SK-N-SH treated with all-trans-retinoic acid at 6 μM for 48 hours (cell line): Measurements from ENCODE around the gene NAPB.

ENCODE experiments used
- ATAC-seq: fragments of 200-7000 bp; cut with Tn5 transposase; 3 replicates; pipeline ENCODE4 v1.9.1; 2020; ENCODE audit warnings: mild to moderate bottlenecking, moderate library complexity
- ARNTL ChIP-seq: fragments of 450-650 bp; formaldehyde crosslinking; IDR thresholded peaks from 2 replicates; pipeline ENCODE4 v1.5.0; 2020; ENCODE audit warnings: low read depth, mild to moderate bottlenecking, moderate library complexity, borderline replicate concordance
- BACH2 ChIP-seq: fragments of 250-450 bp; sonication (Bioruptor Pico); IDR thresholded peaks from 2 replicates; pipeline ENCODE4 v1.9.0; 2021; ENCODE audit warnings: mild to moderate bottlenecking, borderline replicate concordance
- GLIS3 ChIP-seq: fragments of 250-450 bp; sonication (Bioruptor Pico); IDR thresholded peaks from 2 replicates; pipeline ENCODE4 v1.5.0; 2020; ENCODE audit warnings: mild to moderate bottlenecking, moderate library complexity
- OSR1 ChIP-seq: fragments of 250-450 bp; sonication (Bioruptor Pico); IDR thresholded peaks from 2 replicates; pipeline ENCODE4 v1.8.0; 2022; ENCODE audit warnings: moderate library complexity, mild to moderate bottlenecking, inconsistent platforms
- PPARA ChIP-seq: fragments of 250-450 bp; sonication (Bioruptor Pico); IDR thresholded peaks from 2 replicates; pipeline ENCODE4 v1.5.0; 2020; ENCODE audit warnings: mild to moderate bottlenecking, borderline replicate concordance
- RARB ChIP-seq: fragments of 250-450 bp; sonication (Bioruptor Pico); IDR thresholded peaks from 2 replicates; pipeline ENCODE4 v1.8.0; 2021; ENCODE audit warnings: mild to moderate bottlenecking, moderate library complexity
- SNAI2 ChIP-seq: fragments of 250-450 bp; sonication (Bioruptor Pico); IDR thresholded peaks from 2 replicates; pipeline ENCODE4 v1.5.0; 2020; ENCODE audit warnings: mild to moderate bottlenecking, moderate library complexity
- TCF4 ChIP-seq: fragments of 250-450 bp; sonication (Bioruptor Pico); IDR thresholded peaks from 2 replicates; pipeline ENCODE4 v1.8.0; 2021; ENCODE audit warnings: mild to moderate bottlenecking, moderate library complexity, borderline replicate concordance
- TOX ChIP-seq: fragments of 250-450 bp; sonication (Bioruptor Pico); IDR thresholded peaks from 2 replicates; pipeline ENCODE4 v1.8.0; 2021; ENCODE audit warnings: mild to moderate bottlenecking, moderate library complexity, borderline replicate concordance
- ZC3H10 ChIP-seq: fragments of 250-450 bp; sonication (Bioruptor Pico); IDR thresholded peaks from 2 replicates; pipeline ENCODE4 v1.5.1; 2021; ENCODE audit warnings: mild to moderate bottlenecking, moderate library complexity
- ZFP3 ChIP-seq: fragments of 250-450 bp; sonication (Bioruptor Pico); IDR thresholded peaks from 2 replicates; pipeline ENCODE4 v1.5.0; 2020; ENCODE audit warnings: mild to moderate bottlenecking, moderate library complexity
- ZFP30 ChIP-seq: fragments of 450-650 bp; formaldehyde crosslinking; IDR thresholded peaks from 2 replicates; pipeline ENCODE4 v1.5.0; 2022; ENCODE audit warnings: mild to moderate bottlenecking, moderate library complexity
- ZNF565 ChIP-seq: fragments of 450-650 bp; formaldehyde crosslinking; conservative IDR thresholded peaks from 2 replicates; pipeline ENCODE4 v1.5.0; 2020; ENCODE audit warnings: low read depth, mild to moderate bottlenecking, moderate library complexity
- ZNF70 ChIP-seq: fragments of 450-650 bp; formaldehyde crosslinking; IDR thresholded peaks from 2 replicates; pipeline ENCODE4 v1.5.0; 2020; ENCODE audit warnings: mild to moderate bottlenecking, moderate library complexity
- ZNF8 ChIP-seq: fragments of 450-650 bp; formaldehyde crosslinking; IDR thresholded peaks from 2 replicates; pipeline ENCODE4 v1.5.0; 2020; ENCODE audit warnings: mild to moderate bottlenecking, moderate library complexity
- TF ChIP-seq, protein P1 (sequence below): fragments of 250-450 bp; sonication (Bioruptor Pico); IDR thresholded peaks from 2 replicates; pipeline ENCODE4 v1.8.0; 2020; ENCODE audit warnings: mild to moderate bottlenecking, moderate library complexity, borderline replicate concordance
- TF ChIP-seq, protein P2 (sequence below): fragments of 250-450 bp; sonication (Bioruptor Pico); IDR thresholded peaks from 2 replicates; pipeline ENCODE4 v1.8.0; 2021; ENCODE audit warnings: low read depth, mild to moderate bottlenecking, moderate library complexity, borderline replicate concordance
- TF ChIP-seq, protein P3 (sequence below): fragments of 250-450 bp; sonication (Bioruptor Pico); IDR thresholded peaks from 2 replicates; pipeline ENCODE4 v1.5.1; 2021; ENCODE audit warnings: mild to moderate bottlenecking, moderate library complexity

Gene NAPB

DNA sequence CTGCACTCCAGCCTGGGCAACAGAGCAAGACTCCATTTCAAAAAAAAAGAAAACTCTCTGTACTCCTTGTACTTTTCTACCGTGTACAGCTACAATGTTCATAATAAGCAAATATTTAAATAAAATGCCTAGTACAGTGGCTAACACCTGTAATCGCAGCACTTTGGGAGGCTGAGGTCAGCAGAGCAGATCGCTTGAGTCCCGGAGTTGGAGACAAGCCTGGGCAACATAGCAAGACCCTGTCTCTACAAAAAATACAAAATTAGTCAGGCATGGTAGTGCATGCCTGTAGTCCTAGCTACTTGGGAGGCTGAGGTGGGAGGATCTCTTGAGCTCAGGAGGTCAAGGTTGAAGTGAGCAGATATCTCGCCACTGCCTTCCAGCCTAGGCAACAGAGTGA, 5.7 kb downstream of the NAPB start (continued):
- no peak for TF ChIP-seq ZNF8 (CRISPR knock-in tag)
- TF ChIP-seq, protein P1, sequence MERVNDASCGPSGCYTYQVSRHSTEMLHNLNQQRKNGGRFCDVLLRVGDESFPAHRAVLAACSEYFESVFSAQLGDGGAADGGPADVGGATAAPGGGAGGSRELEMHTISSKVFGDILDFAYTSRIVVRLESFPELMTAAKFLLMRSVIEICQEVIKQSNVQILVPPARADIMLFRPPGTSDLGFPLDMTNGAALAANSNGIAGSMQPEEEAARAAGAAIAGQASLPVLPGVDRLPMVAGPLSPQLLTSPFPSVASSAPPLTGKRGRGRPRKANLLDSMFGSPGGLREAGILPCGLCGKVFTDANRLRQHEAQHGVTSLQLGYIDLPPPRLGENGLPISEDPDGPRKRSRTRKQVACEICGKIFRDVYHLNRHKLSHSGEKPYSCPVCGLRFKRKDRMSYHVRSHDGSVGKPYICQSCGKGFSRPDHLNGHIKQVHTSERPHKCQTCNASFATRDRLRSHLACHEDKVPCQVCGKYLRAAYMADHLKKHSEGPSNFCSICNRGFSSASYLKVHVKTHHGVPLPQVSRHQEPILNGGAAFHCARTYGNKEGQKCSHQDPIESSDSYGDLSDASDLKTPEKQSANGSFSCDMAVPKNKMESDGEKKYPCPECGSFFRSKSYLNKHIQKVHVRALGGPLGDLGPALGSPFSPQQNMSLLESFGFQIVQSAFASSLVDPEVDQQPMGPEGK (CRISPR knock-in tag): no peak
- no peak for TF ChIP-seq ZNF70 (CRISPR knock-in tag)
- TF ChIP-seq, protein P2, sequence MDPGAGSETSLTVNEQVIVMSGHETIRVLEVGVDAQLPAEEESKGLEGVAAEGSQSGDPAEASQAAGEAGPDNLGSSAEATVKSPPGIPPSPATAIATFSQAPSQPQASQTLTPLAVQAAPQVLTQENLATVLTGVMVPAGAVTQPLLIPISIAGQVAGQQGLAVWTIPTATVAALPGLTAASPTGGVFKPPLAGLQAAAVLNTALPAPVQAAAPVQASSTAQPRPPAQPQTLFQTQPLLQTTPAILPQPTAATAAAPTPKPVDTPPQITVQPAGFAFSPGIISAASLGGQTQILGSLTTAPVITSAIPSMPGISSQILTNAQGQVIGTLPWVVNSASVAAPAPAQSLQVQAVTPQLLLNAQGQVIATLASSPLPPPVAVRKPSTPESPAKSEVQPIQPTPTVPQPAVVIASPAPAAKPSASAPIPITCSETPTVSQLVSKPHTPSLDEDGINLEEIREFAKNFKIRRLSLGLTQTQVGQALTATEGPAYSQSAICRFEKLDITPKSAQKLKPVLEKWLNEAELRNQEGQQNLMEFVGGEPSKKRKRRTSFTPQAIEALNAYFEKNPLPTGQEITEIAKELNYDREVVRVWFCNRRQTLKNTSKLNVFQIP (CRISPR knock-in tag): no peak
- TF ChIP-seq, all 23 proteins: peak for 0

DNA sequence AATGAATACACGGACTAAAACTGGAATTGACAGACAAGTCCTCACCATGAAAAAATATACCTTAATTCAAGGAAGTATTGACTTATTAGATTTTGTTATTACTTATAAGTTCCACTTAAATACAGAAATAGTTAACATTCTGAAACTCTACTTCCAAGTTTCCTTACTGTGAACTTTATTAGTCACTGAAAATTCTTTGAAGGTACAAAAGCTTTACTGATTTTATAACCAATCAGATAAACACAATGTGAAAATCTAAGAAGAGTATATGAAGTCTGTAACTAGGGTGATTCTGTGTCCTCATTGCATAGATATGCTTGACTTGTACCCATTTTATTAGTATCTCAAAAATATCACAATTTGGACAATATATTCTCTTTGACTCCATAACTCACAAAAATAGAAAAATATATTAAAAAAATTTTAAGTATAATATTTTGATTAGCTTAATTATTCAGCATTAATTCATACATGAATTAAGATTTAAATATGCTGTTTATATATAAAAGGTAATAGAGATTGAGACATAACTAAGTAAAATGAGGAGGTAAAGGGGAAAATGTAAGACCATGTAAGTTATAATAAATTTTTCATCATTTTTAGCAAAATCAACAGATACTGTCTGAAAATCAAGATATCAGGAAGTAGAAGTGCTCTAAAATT, 6.6 kb downstream of the NAPB start:
- ATAC-seq: no peak
- TF ChIP-seq ARNTL (no peak), ZNF565 (no peak), BACH2 (CRISPR knock-in tag) (no peak), OSR1 (CRISPR knock-in tag) (no peak), TOX (CRISPR knock-in tag) (no peak), ZFP3 (no peak), RARB (CRISPR knock-in tag) (no peak), GLIS3 (CRISPR knock-in tag) (no peak), TCF4 (CRISPR knock-in tag) (no peak), ZC3H10 (CRISPR knock-in tag) (no peak), SNAI2 (CRISPR knock-in tag) (no peak)
- TF ChIP-seq, protein P2 (CRISPR knock-in tag): no peak
- TF ChIP-seq, protein P1 (CRISPR knock-in tag): no peak

DNA sequence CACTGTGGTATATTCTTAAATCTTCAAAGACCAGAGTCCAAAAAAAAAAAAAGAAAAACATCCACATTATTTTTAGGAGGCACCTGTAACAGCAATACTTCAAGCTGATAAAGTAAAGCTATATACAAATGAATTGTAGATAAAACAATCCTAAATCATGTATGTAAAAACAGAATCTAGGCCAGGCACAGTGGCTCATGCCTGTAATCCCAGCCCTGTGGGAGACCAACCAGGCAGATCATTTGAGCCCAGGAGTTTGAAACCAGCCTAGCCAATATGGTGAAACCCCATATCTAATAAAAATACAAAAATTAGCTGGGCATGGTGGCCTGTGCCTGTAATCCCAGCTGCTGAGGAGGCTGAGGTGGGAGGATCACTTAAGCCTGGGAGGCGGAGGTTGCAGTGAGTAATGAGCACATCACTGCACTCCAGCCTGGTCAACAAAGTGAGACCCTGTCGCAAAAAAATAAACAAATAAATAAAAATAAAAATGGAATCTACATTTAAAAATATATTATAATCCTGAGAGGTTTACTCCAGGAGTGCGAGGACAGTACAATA, 7.3 kb downstream of the NAPB start:
- no peak for ATAC-seq
- TF ChIP-seq, protein P2 (CRISPR knock-in tag): no peak
- TF ChIP-seq GLIS3 (CRISPR knock-in tag) (no peak), PPARA (no peak), BACH2 (CRISPR knock-in tag) (no peak)

DNA sequence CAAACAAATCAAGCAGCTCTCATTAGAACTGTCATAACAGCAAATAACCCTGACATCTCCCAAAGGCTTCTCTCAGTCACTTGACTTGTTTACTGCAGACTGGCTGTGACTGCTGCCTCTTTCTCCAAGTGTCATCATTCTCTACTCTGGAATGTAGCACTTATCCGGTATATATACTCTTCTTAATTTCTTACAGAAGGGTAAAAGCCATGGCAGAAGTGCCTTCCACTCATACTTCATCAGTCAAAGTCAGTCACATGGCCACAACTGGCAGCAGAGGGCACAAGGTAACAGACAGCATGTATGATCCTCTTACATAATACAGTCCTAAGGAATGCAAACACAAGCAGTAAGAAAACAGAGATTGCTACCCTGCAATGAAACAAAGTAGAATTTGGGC, 9.3 kb downstream of the NAPB start:
- peak; percentile 60 for ATAC-seq
- no peak for TF ChIP-seq ZNF565
- TF ChIP-seq ZNF8 (CRISPR knock-in tag): no peak
- TF ChIP-seq ZFP30 (CRISPR knock-in tag): no peak
- TF ChIP-seq PPARA: no peak
- TF ChIP-seq, protein P3, sequence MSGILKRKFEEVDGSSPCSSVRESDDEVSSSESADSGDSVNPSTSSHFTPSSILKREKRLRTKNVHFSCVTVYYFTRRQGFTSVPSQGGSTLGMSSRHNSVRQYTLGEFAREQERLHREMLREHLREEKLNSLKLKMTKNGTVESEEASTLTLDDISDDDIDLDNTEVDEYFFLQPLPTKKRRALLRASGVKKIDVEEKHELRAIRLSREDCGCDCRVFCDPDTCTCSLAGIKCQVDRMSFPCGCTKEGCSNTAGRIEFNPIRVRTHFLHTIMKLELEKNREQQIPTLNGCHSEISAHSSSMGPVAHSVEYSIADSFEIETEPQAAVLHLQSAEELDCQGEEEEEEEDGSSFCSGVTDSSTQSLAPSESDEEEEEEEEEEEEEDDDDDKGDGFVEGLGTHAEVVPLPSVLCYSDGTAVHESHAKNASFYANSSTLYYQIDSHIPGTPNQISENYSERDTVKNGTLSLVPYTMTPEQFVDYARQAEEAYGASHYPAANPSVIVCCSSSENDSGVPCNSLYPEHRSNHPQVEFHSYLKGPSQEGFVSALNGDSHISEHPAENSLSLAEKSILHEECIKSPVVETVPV (CRISPR knock-in tag): no peak
- TF ChIP-seq RARB (CRISPR knock-in tag): no peak
- TF ChIP-seq ARNTL: no peak
- TF ChIP-seq OSR1 (CRISPR knock-in tag): no peak
- no peak for TF ChIP-seq ZNF70 (CRISPR knock-in tag)
- TF ChIP-seq, all 23 proteins: peak for 0
